GM19324 (cell line): ENCODE data around the gene BHLHE41.

Experiments used
- ATAC-seq: cut with Tn5 transposase; IDR thresholded peaks from one replicate; pipeline ENCODE4 v1.9.1; 2021; ENCODE audit warnings: mild to moderate bottlenecking, moderate library complexity; ENCODE audit not compliant: unreplicated experiment, low FRiP score

BHLHE41 gene

GRCh38 chr12:26090836-26091510, 33.9 kb downstream of the BHLHE41 start:
- ATAC-seq = no peak

GRCh38 chr12:26088998-26089397, 35.8 kb downstream of the BHLHE41 start:
- peak; percentile 67 for ATAC-seq

GRCh38 chr12:26086936-26087335, 37.9 kb downstream of the BHLHE41 start:
- no peak for ATAC-seq

GRCh38 chr12:26080911-26081310, 43.9 kb downstream of the BHLHE41 start:
- ATAC-seq = no peak

GRCh38 chr12:26077915-26078702, 46.7 kb downstream of the BHLHE41 start:
- no peak for ATAC-seq
